Activated naive CD4-positive, alpha-beta T cell treated with anti-CD3 and anti-CD28 coated beads, Interleukin-2, amount 50 U/mL, for 72 hours (primary cell): ENCODE measurements around the gene LEPR. TPM values are rescaled to one million over a fixed set of nuclear protein-coding genes. Genes with fewer than 3 reads are reported as not detected.

Source experiments
- ATAC-seq, 2 donors: fragments of 150-1000 bp; cut with Tn5 transposase; 2 replicates each; pipeline ENCODE4 v1.10.0; 2021; ENCODE audit warnings: mild to moderate bottlenecking in 2 of 2, moderate library complexity in 2 of 2
- DNase-seq, 2 donors: peaks; one replicate each; pipeline ENCODE4 v3.0.0; 2021 to 2022; ENCODE audit warnings: low spot score in 2 of 2
- H3K27ac Mint-ChIP-seq, 2 donors: one replicate each; pipeline ENCODE4 v1.8.0; 2022; ENCODE audit warnings: mild to moderate bottlenecking in 2 of 2, mixed read lengths in 2 of 2
- H3K36me3 Mint-ChIP-seq, 2 donors: one replicate each; pipeline ENCODE4 v1.8.0; 2022; ENCODE audit warnings: mixed read lengths in 2 of 2
- H3K9me3 Mint-ChIP-seq, 2 donors: one replicate each; pipeline ENCODE4 v1.8.0; 2022; ENCODE audit warnings: mixed read lengths in 2 of 2
- total RNA-seq, 2 donors: library from RNA; stranded (reverse); gene quantifications; one replicate each; pipeline ENCODE4 v1.2.3, GENCODE V29; 2022

Gene LEPR
- total RNA-seq, 2 donors from 2014 or later: 2.9 to 3.0 TPM

DNA sequence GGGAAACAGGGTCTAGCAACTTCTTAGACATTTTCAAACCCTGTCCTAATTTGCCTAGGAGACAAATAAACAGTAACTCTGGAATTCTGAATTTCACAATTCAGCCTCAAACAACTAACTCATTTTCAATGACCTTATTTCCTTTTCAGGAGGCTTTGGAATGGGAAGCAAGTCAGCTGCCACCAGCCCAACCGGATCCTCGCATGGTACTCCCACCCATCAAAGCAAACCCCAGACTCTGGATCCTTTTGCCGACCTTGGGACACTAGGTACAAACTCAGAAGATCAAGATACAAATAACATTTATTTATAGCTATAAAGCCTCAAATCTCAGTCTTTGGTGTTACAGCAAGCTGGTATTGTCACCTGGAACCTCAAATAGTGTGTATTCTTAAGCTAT is 18.9 kb upstream of the LEPR start:
- DNase-seq: no peak
- no peak overlapping the region for H3K27ac Mint-ChIP-seq
- no peaks in the 10 kb centered on the region for H3K36me3 Mint-ChIP-seq
- no peaks in the 10 kb centered on the region for H3K9me3 Mint-ChIP-seq
- no peak for ATAC-seq

DNA sequence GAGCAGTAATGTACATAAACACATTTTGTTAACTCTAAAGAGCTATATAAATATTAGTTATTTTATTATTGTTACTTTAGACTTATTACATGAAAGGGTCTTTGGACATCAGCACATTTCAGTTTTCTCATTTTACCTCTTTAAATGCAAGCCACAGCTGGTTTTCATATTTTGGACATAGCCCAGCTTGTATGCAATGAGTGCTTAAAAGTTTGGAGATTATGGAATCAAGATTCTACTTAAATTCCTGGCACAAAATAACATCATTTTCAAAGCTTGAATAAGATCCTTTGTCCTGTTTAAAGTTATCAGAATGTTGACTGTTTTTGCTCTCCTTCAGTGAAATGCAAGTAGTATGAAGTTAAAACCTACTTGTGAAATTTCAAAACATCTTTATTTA is 15.5 kb upstream of the LEPR start:
- Mint-ChIP-seq H3K36me3 (no peaks in the 10 kb centered on the region), H3K9me3 (no peaks in the 10 kb centered on the region), H3K27ac (no peak overlapping the region)
- no peak for DNase-seq
- ATAC-seq: no peak

DNA sequence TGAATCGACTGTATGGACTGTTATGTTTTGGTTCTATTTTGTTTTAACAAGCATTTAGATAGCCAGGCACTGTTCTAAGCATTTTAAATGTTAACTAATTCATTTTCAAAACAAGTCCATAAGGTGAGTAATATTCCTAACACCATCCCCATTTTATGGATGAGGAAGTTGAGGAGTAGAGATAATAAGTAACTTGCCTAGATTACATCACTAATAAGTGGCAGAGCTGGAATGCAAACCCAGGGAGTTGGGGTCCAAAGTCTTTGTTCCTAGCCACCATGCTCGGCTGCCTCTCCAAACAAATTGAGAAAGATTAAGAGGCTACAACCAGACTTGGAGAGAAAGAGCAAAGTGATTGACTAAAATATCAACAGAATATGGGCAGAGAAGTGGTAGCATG is 12.6 kb upstream of the LEPR start:
- Mint-ChIP-seq H3K9me3 (no peaks in the 10 kb centered on the region), H3K27ac (no peak overlapping the region), H3K36me3 (no peaks in the 10 kb centered on the region)
- DNase-seq: no peak
- no peak for ATAC-seq

DNA sequence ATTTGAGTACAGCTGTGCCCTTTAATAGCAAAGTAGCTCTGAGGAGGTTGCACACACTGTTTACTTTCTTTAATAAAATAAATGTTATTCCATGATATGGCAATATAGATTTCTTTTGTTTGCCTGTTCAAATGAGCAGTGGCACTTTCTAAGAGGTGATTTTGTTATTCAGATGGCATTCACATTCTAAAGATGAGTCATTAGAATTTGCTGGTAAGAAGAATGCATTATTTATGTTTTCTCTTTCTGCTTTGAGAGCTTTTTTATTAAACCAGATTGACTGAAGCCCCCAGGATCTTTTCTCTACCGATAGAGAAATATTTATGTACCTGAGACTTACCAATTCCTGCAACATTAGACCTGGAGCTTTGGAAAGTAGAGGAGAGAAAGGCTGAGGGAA is 11.2 kb upstream of the LEPR start:
- Mint-ChIP-seq H3K27ac (no peak overlapping the region), H3K9me3 (no peaks in the 10 kb centered on the region), H3K36me3 (no peaks in the 10 kb centered on the region)
- ATAC-seq (no peak), DNase-seq (no peak)

DNA sequence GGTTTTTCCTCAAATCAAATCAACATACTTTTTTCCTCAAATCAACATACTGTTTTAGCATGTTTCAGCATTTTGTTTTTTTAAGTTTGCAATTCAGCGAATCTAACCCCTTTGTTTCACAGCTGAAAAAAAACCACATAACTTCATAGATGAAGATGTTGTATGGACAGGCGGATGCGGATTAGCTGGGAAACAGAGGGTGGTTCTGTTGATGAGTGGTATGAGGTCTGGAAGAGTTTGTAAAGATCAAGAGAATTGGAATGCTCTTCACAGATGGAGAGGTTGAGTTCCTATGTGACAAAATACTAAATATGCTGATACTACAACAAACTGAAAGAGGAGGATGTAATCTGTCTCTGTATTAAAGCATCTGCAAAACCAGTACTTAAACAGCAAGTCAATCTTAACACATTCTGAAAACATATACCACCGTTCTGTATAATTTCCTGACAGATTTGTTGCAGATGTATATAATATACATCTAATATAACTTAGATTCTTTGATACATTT is 10.6 kb upstream of the LEPR start:
- Mint-ChIP-seq H3K36me3 (no peaks in the 10 kb centered on the region), H3K27ac (no peak overlapping the region), H3K9me3 (no peaks in the 10 kb centered on the region)
- DNase-seq (no peak), ATAC-seq (no peak)

DNA sequence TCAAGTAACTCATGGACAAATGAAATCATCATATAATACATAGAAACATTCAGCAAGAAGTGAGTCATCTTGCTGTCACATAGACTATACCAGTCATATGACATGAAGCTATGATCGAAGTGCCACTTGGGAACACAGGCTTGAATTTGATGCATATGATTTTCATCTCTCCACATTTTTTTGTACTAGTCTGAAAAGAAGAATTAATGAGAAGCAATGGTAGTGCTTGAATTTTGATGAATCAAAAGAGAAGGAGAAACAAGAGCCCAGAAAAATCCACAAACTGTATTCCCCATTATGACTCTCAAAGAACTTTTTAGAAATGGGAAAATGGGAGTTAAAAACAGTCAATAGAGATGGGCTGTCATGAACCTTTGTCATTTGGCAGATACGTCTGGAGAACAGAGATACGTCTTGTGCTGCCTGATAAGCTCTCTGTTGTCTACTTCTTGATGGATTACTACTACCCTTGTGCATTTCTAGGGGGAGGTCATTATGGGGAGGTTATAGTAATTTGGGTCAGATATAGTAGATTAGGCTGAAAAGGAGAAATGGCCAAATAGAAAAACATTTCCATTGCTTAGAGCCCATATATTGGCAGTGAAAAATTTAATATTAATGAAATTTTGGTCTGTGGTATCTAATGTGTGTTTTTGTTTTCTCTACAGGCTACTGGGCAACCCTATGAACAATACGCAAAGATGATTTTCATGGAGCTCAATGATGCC is 8.0 kb upstream of the LEPR start:
- H3K9me3 Mint-ChIP-seq: no peaks in the 10 kb centered on the region
- DNase-seq (no peak), ATAC-seq (peak; percentile 40 to 82)
- H3K36me3 Mint-ChIP-seq: no peaks in the 10 kb centered on the region
- no peak overlapping the region for H3K27ac Mint-ChIP-seq

DNA sequence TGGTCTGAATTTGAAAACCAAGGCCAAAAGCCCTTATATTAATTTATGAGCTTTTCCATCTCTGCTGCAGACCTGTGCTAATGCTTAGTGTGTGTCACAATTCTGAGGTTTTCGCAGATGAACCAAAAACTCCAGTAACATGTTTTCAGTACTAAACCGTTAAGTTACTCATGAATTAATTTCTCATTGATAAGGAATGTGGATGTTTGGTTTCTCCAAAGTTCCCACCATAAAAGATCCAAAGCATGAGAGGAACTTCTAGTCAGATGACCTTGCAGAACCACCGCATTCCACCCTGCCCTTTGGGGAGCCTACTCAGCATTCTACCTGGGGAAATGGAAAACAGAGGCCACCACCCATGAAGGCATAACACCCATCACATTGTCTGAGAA is 7.5 kb upstream of the LEPR start:
- Mint-ChIP-seq H3K27ac (no peak overlapping the region), H3K9me3 (no peaks in the 10 kb centered on the region), H3K36me3 (no peaks in the 10 kb centered on the region)
- no peak for DNase-seq
- ATAC-seq: no peak

DNA sequence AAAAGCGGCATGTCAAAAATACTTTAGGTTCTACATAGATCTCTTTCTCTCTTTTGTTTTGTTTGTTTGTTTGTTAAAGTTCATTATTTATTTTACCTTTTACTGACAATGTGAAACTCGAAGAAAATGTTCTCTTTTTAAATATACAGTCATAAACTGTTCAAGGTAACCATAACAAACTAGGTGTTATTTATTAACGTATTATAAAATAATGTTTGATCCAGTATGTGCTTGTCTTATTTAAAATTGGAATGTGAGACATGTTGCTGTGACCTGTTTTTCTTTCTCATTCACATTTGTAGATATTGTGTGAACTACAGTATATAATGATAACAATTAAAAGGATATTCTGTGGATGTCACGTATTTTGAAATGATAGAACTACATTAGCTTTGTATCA is 5.9 kb upstream of the LEPR start:
- Mint-ChIP-seq H3K9me3 (no peaks in the 10 kb centered on the region), H3K36me3 (no peaks in the 10 kb centered on the region), H3K27ac (no peak overlapping the region)
- ATAC-seq: no peak
- DNase-seq: no peak

DNA sequence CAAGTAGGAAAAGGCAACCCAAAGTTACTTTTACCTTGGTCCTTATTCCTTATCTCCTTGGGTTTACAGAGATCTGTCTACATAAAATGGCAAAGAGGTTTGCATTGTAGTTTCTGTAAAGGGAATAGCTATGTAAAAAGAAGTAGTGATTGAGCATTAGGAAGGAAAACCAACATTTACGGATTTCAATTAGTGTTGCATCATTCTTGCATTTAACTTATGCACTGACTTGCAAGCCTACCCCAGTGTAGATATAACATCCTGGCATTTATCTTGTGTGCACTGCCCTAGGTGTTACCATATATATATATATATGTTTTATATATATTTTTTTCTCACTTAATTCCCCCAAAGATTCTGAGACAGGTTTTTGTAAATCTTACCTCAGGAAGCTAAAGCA is 3.7 kb upstream of the LEPR start:
- no peaks in the 10 kb centered on the region for H3K9me3 Mint-ChIP-seq
- DNase-seq (no peak), ATAC-seq (no peak)
- no peaks in the 10 kb centered on the region for H3K36me3 Mint-ChIP-seq
- H3K27ac Mint-ChIP-seq: no peak overlapping the region

DNA sequence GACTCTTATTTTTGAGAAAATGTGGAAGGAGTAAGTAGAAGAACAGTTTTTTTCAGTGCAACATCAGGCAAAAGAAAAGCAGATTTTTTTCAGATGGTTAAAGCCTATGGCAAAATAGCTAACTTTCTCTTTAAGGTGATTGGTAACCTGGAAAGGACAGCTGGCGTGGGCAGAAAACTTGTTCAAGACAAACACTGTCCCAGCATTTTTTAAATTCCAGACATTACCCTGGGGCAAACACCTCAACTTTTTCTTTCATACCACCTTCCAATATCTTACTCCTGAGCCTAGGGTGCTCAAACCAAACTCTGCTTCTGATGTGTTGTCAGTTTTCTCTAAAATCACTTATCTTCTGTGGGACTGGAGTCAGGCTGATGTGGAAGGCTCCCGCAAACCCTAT is 2.7 kb upstream of the LEPR start:
- Mint-ChIP-seq H3K27ac (no peak overlapping the region), H3K36me3 (no peaks in the 10 kb centered on the region), H3K9me3 (no peaks in the 10 kb centered on the region)
- DNase-seq: no peak
- no peak for ATAC-seq

DNA sequence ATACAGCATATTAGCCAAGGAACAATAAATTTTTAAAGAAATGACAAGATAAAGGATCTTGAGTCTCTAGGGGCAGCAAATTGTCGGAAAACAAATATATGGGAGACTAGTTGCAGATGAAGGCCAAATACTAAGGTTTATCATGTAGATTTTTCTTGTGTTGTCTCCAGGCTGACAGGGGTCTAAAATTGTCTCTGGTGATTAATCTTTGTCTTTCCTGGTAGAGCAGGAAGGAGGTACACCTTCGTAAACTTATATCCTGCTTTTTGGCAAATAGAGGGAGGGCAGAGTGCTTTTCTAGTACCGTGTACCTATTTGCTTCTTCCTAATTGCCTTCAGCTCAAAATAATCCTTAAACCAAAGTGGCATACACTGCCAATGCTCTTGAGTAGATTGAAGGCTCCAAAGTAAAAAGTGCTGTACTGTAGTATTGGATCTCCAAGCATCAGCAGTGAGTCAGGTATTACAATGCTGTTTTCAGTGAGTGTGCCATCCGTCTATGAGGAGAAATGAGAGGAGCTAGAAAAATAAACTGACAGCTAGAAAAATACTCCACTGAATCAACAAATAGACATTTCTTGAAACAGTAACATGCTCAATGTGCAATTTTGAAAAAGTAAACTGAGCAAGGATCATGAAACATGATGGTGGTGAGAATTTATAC is 1.8 kb upstream of the LEPR start:
- DNase-seq (no peak), ATAC-seq (no peak)
- H3K27ac Mint-ChIP-seq: no peak overlapping the region
- H3K9me3 Mint-ChIP-seq: no peaks in the 10 kb centered on the region
- no peaks in the 10 kb centered on the region for H3K36me3 Mint-ChIP-seq

DNA sequence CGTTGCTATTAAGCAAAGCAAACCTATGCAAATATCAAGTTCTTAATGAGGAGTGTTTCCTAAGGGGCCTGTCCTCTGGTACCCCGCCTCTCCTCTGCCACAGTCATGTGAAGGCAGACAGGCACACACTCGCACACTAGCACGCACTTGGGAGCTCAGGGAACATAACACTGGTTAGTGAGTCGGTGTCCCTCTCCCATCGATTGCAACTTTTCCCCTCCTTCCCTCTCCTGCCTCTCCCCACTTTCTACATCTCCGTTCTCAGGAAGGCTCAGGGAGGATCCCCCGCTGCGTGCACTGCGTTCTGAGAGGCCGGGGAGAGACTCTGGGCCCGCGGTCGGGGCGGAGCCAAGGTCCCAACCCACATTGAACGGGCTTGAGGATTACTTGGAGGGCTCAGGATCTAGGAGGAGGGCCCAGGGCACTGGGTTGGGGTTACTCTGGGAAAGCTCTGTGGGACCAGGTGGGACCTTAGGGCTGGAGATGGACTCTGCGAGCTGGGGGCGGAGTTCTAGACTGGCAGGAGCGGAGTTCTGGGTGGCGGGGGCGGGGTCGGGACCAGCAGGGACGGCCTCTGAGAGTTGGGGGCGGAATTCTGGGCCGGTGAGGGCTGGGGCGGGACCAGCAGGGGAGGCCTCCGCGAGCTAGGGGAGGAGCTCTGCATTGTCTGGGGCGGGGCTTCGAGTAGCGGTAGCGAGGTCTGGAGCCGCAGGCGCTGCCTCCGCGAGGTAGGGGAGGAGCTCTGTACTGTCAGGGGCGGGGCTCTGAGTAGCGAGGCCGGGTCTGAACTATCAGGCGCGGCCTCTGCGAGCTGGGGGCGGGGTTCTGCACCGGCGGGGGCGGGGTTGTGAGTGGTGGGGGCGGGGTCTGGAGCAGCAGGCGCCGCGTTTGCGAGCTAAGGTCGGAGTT is 533 bp upstream of the LEPR start:
- peaks cover 0 to 5% of the 10 kb centered on the region in 2 donors for H3K36me3 Mint-ChIP-seq
- no peaks in the 10 kb centered on the region for H3K9me3 Mint-ChIP-seq
- ATAC-seq (peak; percentile 92 to 93), DNase-seq (peak; percentile 97 to 98)
- H3K27ac Mint-ChIP-seq: peak overlapping the region in 1 of 2 donors; percentile 97

DNA sequence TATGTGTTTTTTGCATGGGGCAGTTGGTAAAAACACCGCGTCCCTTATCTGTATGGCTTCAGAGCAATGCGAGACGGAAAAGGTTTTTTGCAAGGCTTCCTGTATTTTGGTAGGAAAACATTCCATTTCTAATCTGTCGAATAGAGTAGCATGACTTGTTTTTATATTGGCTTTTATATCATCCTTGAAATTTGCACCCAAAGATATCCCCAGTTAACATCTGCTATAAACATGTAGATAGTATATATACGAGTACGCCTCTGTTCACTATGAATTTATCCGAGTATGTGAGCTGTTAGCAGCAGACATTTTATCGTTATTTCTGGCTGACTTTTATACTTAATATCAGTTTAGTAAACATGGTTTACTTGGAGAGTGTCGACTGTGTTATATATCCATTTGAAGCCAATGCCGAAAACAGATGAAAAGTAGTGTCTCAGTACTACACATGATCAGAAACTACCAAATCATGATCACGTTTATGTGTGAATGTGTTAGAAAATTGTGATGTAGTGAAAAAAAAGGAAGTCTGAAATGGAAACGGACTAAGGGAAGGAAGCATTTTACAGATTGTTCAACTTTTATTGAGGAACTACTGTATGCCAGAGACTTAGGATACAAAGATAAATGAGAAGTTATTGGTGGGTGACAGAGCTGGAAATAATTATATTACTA is 1.0 kb downstream of the LEPR start:
- DNase-seq: no peak

DNA sequence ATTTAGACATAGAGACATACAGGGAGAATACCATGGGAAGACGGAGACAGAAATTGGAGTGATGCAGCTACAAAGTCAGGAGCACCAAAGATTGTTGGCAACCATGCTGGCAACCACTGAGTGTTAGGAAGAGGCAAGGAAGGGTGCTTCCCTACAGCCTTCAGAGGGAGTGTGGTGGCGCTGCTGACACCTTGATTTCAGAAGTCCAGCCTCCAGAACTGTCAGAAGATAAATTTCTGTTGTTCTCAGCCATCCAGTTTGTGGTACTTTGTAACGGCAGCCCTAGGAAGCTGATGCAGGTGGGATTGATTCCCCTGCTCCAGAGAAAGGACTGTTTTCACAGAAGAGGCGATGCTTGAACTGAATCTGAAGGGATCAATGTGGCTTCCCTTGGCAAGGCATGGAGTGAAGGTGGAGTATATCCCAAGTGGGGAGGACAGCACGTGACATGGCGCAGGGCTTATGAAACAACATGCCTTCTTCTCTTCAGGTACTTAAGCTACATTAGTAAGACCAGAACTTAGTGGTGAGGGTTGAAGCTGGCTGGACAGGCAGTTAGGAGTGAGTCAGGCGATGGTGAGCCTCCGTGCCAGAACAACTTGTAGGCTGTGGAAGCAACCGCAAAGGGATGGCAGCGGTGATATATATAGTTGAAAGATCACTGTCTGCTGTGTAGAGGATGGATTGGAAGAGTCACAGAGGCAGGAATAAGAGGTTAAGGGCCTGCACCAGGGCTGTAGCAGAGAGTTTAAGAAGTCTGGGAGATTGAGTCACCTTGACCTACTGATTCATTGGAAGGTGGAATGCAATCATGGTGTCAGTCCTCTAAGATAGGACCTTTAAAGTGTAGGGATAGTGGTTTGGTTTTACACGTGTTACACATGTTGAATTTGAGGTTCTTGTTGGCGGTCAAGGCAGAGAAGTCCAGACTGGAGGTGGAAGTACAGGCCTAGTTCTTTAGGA is 2.1 kb downstream of the LEPR start:
- Mint-ChIP-seq H3K27ac (no peak overlapping the region), H3K36me3 (peaks cover 14 to 21% of the 10 kb centered on the region in 2 donors), H3K9me3 (no peaks in the 10 kb centered on the region)
- DNase-seq (no peak), ATAC-seq (no peak)

More for the DNA sequence above, 1.0 kb downstream of the LEPR start:
- ATAC-seq: no peak
- no peak overlapping the region for H3K27ac Mint-ChIP-seq
- H3K36me3 Mint-ChIP-seq: peaks cover 13 to 20% of the 10 kb centered on the region in 2 donors
- H3K9me3 Mint-ChIP-seq: no peaks in the 10 kb centered on the region

DNA sequence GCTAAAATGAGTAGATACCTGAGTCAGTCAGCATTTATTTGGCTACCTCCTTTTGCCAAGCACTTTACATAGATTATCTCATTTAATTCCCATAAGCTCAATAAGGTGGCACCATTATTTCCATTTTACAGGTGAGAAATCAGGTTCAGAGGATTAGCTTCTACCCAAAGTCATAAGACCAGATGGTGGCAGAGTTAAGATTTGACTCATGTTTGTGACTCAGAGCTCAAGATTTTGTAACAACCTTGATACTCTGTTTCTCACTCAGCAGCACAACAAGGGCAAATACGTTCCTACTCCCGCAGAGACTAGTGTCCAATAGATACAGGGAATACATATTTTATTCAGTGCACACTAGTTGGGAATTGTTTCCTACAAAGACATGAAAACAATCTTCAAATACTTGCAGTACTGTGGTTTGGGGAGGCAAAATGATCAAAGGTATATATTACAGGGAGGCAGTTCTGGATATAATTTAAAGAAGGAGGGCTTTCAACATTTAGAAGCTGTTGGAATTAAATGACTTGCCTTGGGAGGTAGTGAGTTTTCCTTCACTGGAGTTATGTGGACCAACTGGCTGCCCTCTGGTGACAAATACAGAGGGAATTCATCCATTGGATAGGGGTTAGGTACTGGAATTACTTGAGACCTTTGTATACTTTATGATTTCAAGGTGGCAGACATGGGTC is 3.6 kb downstream of the LEPR start:
- Mint-ChIP-seq H3K9me3 (no peaks in the 10 kb centered on the region), H3K36me3 (peaks cover 14 to 21% of the 10 kb centered on the region in 2 donors), H3K27ac (peak overlapping the region; percentile 66 to 76)
- ATAC-seq (peak in 1 of 2 donors; percentile 30), DNase-seq (peak in 1 of 2 donors; percentile 18)
